BLaER1 treated with 17β-estradiol and CSF1 and Interleukin-3, amounts not matched to agents 10 nM and 100 nM (cell line): Measurements from ENCODE around the gene SUFU.
A peak's percentile ranks its signal among the peaks of the same experiment; 100 is the strongest.

Experiments
- H3K27ac ChIP-seq, 11 experiments: shearing (Covaris generic); formaldehyde crosslinking; 2 replicates each; pipeline ENCODE4 v1.8.1; 2022
- H3K27me3 ChIP-seq, 11 experiments: shearing (Covaris generic); formaldehyde crosslinking; 2 replicates each; pipeline ENCODE4 v1.8.1; 2022
- H3K36me3 ChIP-seq, 11 experiments: shearing (Covaris generic); formaldehyde crosslinking; 2 replicates each; pipeline ENCODE4 v1.8.1; 2022
- H3K4me1 ChIP-seq, 10 experiments: shearing (Covaris generic); formaldehyde crosslinking; 2 replicates each; pipeline ENCODE4 v1.8.1; 2022
- H3K4me2 ChIP-seq, 11 experiments: shearing (Covaris generic); formaldehyde crosslinking; 2 replicates each; pipeline ENCODE4 v1.8.1; 2022
- H3K4me3 ChIP-seq, 10 experiments: shearing (Covaris generic); formaldehyde crosslinking; 2 replicates each; pipeline ENCODE4 v1.8.1; 2022
- H3K9ac ChIP-seq, 11 experiments: shearing (Covaris generic); formaldehyde crosslinking; 2 replicates each; pipeline ENCODE4 v1.8.1; 2022
- H3K9me3 ChIP-seq, 11 experiments: shearing (Covaris generic); formaldehyde crosslinking; replicated peaks in 1 of 11; 2 replicates each; pipeline ENCODE4 v1.8.1; 2022
- H4K20me1 ChIP-seq, 11 experiments: shearing (Covaris generic); formaldehyde crosslinking; 2 replicates each; pipeline ENCODE4 v1.8.1; 2022
- Cebpa-rat ChIP-seq, 11 experiments: shearing (Covaris generic); IDR thresholded peaks; 2 replicates each; pipeline ENCODE4 v1.8.1; 2022

Gene SUFU

DNA sequence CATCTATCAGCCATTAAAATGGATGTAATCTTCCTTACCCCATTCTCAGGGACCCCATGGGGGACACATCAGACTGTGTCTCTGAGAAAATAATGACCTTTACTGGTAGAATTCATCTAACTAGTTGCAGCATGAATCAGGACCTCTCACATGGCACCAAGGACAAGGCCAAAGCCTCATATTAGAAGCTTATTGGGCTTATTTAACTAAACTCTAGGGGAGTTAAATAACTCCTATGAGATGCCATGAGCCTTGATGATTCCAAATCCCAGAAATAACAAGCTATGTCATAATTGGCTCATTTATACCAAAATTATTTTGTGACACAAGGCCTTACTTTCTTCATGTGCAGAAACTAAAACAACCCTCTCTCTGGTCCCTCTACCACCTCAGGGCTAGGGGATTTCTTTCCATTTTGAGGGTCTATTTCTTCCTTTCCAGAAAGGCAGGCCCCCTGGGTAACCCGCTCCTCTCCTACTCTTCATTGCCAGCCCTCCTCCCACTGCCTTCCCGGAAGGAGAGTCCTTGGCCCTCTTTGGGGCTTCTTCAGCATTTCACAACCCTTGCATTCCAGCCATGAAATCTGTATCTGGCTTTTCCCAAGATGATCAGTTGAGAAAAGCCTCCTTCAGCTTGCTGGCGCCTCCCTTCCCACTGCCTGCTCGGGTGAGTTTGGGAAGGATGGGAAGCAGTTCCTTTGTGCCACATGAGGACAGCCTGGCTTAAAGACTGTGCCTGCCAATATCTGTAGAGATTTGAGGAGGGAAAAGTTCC, 98.7 kb downstream of the SUFU start:
- Histone ChIP-seq H4K20me1 (peaks cover 0 to 13% (median 0%) of the 10 kb centered on the region in 11 experiments; a peak in 4 of 22 replicates), H3K4me2 (no peak overlapping the region), H3K4me1 (peaks cover 18 to 62% (median 47%) of the 10 kb centered on the region in 10 experiments), H3K9me3 (no peaks in the 10 kb centered on the region), H3K27me3 (no peaks in the 10 kb centered on the region), H3K27ac (no peak overlapping the region), H3K4me3 (no peak overlapping the region), H3K9ac (peak overlapping the region in 1 of 11 experiments; percentile 30; a peak in 1 of 22 replicates), H3K36me3 (peaks cover 58 to 100% (median 91%) of the 10 kb centered on the region in 11 experiments)
- TF ChIP-seq Cebpa-rat (IDR thresholded peaks at IDR 0.05), result no peak

DNA sequence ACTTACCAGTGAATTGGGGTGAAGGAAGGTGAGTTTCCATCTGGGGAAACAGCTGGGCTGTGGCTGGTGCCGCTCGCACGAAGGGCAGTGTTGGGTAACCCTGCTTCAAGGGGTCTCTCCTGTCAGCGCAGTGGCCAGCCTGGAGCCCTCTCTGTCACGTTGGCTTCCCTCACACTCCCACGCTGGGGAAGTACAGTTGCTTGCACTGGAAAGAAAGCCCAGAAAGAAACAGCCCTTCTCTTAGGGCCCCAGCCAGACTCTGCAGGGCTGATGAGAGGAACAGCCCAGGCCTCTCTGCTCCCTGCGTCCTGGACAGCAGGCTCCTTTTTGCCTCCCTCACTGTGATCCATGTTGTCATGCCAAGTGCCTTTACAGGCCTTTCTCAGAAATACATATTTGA, 100.2 kb downstream of the SUFU start:
- peak overlapping the region in 5 of 11 experiments; percentile 1 to 39 (median 25); a peak in 2 of 22 replicates for H3K9ac ChIP-seq
- no peak overlapping the region for H3K4me3 ChIP-seq
- H3K27me3 ChIP-seq, result no peaks in the 10 kb centered on the region
- H4K20me1 ChIP-seq, result peaks cover 0 to 13% (median 0%) of the 10 kb centered on the region in 11 experiments; a peak in 4 of 22 replicates
- H3K36me3 ChIP-seq, result peaks cover 44 to 92% (median 77%) of the 10 kb centered on the region in 11 experiments
- H3K4me2 ChIP-seq, result peak overlapping the region in 9 of 11 experiments; percentile 21 to 84 (median 61); a peak in 17 of 22 replicates
- peak overlapping the region in 6 of 11 experiments; percentile 10 to 47 (median 36); a peak in 7 of 22 replicates for H3K27ac ChIP-seq
- TF ChIP-seq Cebpa-rat (IDR thresholded peaks at IDR 0.05), result no peak
- H3K9me3 ChIP-seq, result no peaks in the 10 kb centered on the region
- H3K4me1 ChIP-seq, result peaks cover 14 to 56% (median 42%) of the 10 kb centered on the region in 10 experiments

DNA sequence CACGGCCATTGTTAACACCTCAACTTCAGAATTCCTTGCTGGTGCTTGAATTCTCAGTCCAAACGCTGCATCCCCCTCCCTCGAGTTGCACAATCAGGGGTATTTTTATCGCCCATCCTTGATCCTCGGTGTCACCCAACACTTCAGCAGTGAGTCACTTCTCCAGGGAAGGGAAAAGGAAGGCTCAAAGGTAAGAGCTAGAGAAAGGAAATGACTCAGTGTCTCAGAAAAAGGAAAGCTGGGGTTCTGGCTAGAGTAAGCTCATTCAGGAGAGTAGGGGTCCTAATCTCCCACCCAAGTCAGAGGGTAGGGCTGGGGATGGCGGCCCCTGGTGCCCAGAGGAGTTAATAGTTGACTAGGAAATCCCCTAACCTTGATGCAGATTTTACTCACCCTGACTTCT, 100.7 kb downstream of the SUFU start:
- Histone ChIP-seq H4K20me1 (peaks cover 0 to 13% (median 0%) of the 10 kb centered on the region in 11 experiments; a peak in 4 of 22 replicates), H3K4me1 (peaks cover 9 to 56% (median 38%) of the 10 kb centered on the region in 10 experiments), H3K36me3 (peaks cover 39 to 87% (median 72%) of the 10 kb centered on the region in 11 experiments), H3K4me3 (no peak overlapping the region), H3K27ac (peak overlapping the region in 6 of 11 experiments; percentile 10 to 47 (median 36); a peak in 5 of 22 replicates), H3K4me2 (peak overlapping the region in 9 of 11 experiments; percentile 21 to 84 (median 61); a peak in 17 of 22 replicates), H3K9ac (peak overlapping the region in 3 of 11 experiments; percentile 8 to 39 (median 30); a peak in 2 of 22 replicates), H3K9me3 (no peaks in the 10 kb centered on the region), H3K27me3 (no peaks in the 10 kb centered on the region)
- 0 out of 22 replicates have a peak, but pooled peaks of 1 of the 11 experiments have one; percentile 19 for TF ChIP-seq Cebpa-rat (IDR thresholded peaks at IDR 0.05)

DNA sequence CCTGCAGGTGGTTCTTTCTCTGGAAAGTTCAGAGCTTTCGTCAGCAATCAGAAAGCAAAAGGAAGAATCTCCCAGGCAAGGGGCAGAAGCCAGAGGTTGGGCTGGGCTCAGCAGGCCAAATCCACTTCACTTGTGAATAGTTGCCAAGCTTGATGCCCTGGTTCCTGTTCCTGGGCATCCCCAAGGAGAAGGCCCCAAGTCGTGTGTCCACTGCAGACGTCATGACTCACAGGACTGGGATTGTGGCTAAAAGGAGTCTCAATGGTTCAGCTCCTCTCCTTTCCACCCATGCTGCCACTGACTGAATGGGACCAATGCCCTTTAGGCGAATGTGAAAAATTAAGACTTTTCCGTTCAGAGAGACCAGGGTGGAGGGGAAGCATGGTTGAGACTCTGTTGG, 101.9 kb downstream of the SUFU start:
- Histone ChIP-seq H3K4me2 (peak overlapping the region in 1 of 11 experiments; percentile 17; a peak in 1 of 22 replicates), H3K9me3 (no peaks in the 10 kb centered on the region), H3K9ac (no peak overlapping the region), H3K36me3 (peaks cover 36 to 79% (median 62%) of the 10 kb centered on the region in 11 experiments), H4K20me1 (peaks cover 0 to 3% (median 0%) of the 10 kb centered on the region in 11 experiments; a peak in 3 of 22 replicates), H3K27ac (no peak overlapping the region), H3K4me3 (no peak overlapping the region), H3K27me3 (no peaks in the 10 kb centered on the region), H3K4me1 (peaks cover 0 to 47% (median 26%) of the 10 kb centered on the region in 10 experiments; a peak in 16 of 20 replicates)
- TF ChIP-seq Cebpa-rat (IDR thresholded peaks at IDR 0.05), result no peak

DNA sequence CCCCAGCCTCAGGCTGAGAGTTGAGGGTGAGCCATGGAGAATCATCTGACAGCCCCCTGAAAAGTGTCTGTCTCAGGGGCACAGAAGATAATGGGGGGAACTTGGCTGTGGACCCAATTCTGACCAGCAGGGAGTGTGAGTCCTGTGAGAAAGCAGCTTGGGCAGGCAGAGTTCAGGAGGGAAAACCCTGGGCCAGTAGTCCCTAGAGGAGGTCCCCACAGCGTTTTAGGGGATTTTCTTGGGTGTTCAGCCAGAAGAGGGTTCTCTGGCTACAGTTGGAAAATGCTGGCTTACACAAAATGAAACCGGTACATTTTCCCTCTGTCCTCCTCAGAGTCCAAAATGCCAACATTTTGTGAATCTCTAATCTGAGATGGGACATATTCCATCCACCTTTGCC, 104.7 kb downstream of the SUFU start:
- Histone ChIP-seq H3K27me3 (no peaks in the 10 kb centered on the region), H3K4me3 (no peak overlapping the region), H3K9ac (0 out of 22 replicates have a peak overlapping the region, but pooled peaks of 1 of the 11 experiments have one; percentile 27), H4K20me1 (peaks cover 0 to 13% (median 0%) of the 10 kb centered on the region in 11 experiments; a peak in 5 of 22 replicates), H3K4me2 (peak overlapping the region in 2 of 11 experiments; percentile 52 to 60; a peak in 4 of 22 replicates), H3K27ac (no peak overlapping the region), H3K4me1 (peaks cover 20 to 67% (median 42%) of the 10 kb centered on the region in 10 experiments), H3K36me3 (peaks cover 11 to 73% (median 34%) of the 10 kb centered on the region in 11 experiments; a peak in 21 of 22 replicates), H3K9me3 (no peaks in the 10 kb centered on the region)
- no peak for TF ChIP-seq Cebpa-rat (IDR thresholded peaks at IDR 0.05)

DNA sequence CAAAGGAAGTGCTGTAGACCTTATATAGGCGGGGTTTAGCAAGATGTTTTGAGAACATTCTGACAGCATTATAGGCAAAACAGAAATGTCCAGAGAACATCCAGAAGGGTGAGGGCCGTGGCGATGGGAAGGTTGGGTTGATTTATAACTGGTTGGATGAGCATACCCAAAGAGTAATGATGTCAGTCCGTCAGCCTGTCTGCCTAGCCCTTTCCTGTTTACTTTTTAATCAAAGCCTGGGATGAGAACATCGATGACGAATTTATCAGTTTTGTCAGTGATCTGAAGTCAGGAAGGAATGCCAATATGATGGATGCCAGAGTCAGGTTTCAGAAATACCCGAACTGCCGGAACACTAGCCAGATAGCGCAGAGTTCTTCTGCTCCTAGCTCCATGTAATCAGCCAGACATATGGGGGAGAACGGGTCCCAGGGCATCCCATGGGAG, 106.7 kb downstream of the SUFU start:
- H4K20me1 ChIP-seq, result peaks cover 0 to 16% (median 0%) of the 10 kb centered on the region in 11 experiments; a peak in 4 of 22 replicates
- peaks cover 30 to 60% (median 36%) of the 10 kb centered on the region in 10 experiments for H3K4me1 ChIP-seq
- peaks cover 1 to 69% (median 25%) of the 10 kb centered on the region in 11 experiments; a peak in 17 of 22 replicates for H3K36me3 ChIP-seq
- no peaks in the 10 kb centered on the region for H3K27me3 ChIP-seq
- no peak overlapping the region for H3K9ac ChIP-seq
- TF ChIP-seq Cebpa-rat (IDR thresholded peaks at IDR 0.05), result no peak
- no peaks in the 10 kb centered on the region for H3K9me3 ChIP-seq
- no peak overlapping the region for H3K27ac ChIP-seq
- 0 out of 22 replicates have a peak overlapping the region, but pooled peaks of 1 of the 11 experiments have one; percentile 56 for H3K4me2 ChIP-seq
- H3K4me3 ChIP-seq, result no peak overlapping the region

DNA sequence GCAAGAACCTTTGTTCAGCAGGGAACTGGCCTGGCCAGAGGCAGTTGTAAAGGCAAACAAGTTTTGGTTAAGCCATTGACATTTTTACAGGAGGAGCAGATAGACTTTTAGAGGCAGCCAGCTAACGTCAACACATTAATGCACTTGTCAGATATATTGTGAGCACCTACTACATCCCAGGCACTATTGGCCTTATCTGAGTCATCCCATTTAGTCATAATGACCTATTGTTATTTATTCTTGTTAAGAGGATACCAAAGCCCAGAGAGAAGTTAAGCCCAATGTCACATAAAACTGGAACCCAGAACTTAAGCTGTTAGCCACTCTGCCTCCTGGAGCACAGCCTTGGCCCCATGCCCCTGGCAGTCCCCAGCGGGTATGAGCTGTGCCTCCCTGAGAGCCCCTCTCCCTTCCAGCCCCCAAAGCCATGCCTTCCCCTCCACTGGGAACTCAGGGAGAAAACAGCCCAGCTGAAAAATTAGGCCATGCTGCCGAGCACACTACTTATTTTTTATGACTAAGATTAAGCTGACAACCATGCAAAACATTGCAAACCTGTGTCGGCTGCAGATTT, 107.8 kb downstream of the SUFU start:
- H3K27me3 ChIP-seq, result no peaks in the 10 kb centered on the region
- peaks cover 6 to 69% (median 23%) of the 10 kb centered on the region in 11 experiments for H3K36me3 ChIP-seq
- no peak overlapping the region for H3K4me3 ChIP-seq
- no peak overlapping the region for H3K9ac ChIP-seq
- no peak for TF ChIP-seq Cebpa-rat (IDR thresholded peaks at IDR 0.05)
- peak overlapping the region in 9 of 11 experiments; percentile 0 to 82 (median 56); a peak in 10 of 22 replicates for H3K4me2 ChIP-seq
- H3K9me3 ChIP-seq, result no peaks in the 10 kb centered on the region
- H3K4me1 ChIP-seq, result peaks cover 30 to 64% (median 40%) of the 10 kb centered on the region in 10 experiments
- peaks cover 0 to 20% (median 0%) of the 10 kb centered on the region in 11 experiments; a peak in 5 of 22 replicates for H4K20me1 ChIP-seq
- no peak overlapping the region for H3K27ac ChIP-seq

DNA sequence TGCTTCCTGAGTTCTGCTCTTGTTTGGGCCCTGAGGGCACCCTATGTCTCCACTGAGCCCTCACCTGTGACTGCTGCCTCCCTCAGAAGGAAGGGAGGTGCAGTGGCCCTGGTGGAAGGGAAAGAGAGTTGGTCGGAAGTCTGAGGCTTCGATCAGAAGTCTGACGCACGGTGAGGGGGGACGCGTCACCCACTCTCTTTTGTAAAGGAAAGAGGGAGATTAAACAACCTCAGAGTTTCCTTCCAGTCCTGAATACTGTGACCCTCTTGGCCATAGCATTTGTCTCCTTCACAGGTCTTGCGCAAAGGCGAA, 109.1 kb downstream of the SUFU start:
- TF ChIP-seq Cebpa-rat (IDR thresholded peaks at IDR 0.05), result no peak
- Histone ChIP-seq H4K20me1 (peaks cover 0 to 20% (median 0%) of the 10 kb centered on the region in 11 experiments; a peak in 5 of 22 replicates), H3K4me1 (peaks cover 30 to 64% (median 41%) of the 10 kb centered on the region in 10 experiments), H3K27me3 (no peaks in the 10 kb centered on the region), H3K27ac (peak overlapping the region in 8 of 11 experiments; percentile 7 to 70 (median 55); a peak in 17 of 22 replicates), H3K36me3 (peaks cover 20 to 72% (median 31%) of the 10 kb centered on the region in 11 experiments), H3K9ac (peak overlapping the region in 10 of 11 experiments; percentile 23 to 62 (median 32); a peak in 15 of 22 replicates), H3K4me3 (no peak overlapping the region), H3K9me3 (no peaks in the 10 kb centered on the region), H3K4me2 (peak overlapping the region; percentile 56 to 84 (median 75))
